Endothelial cell of umbilical vein (primary cell): ENCODE data around the gene CBLB.

Source experiments
- CTCF ChIP-seq, 2 donors: IDR thresholded peaks; 1 replicate in 1 of 2; 2 replicates in 1 of 2; pipeline ENCODE4 v1.5.1; 2011; ENCODE audit warnings: low read length in 2 of 2, mild to moderate bottlenecking in 2 of 2, moderate library complexity in 2 of 2, control low read depth in 1 of 2, inconsistent platforms in 1 of 2, low read depth in 1 of 2; ENCODE audit not compliant: insufficient read depth in 1 of 2; ENCODE audit errors: extremely low read depth in 1 of 2
- EZH2 ChIP-seq: IDR thresholded peaks from 2 replicates; pipeline ENCODE4 v1.6.1; 2012; ENCODE audit warnings: borderline replicate concordance, low read depth, mild to moderate bottlenecking, moderate library complexity, low read length, inconsistent platforms; ENCODE audit not compliant: severe bottlenecking
- JUN ChIP-seq: IDR thresholded peaks from 2 replicates; pipeline ENCODE4 v1.6.1; 2011; ENCODE audit warnings: borderline replicate concordance, low read depth; ENCODE audit not compliant: insufficient read length, insufficient read depth
- MAX ChIP-seq: IDR thresholded peaks from 2 replicates; pipeline ENCODE4 v1.6.1; 2011; ENCODE audit not compliant: insufficient read depth, insufficient read length
- MYC ChIP-seq: IDR thresholded peaks from one replicate; pipeline ENCODE4 v1.6.1; 2011; ENCODE audit warnings: mild to moderate bottlenecking, low read depth, low read length
- POLR2A ChIP-seq: IDR thresholded peaks from 2 replicates; pipeline ENCODE4 v1.6.1; 2012; ENCODE audit warnings: low read depth, mild to moderate bottlenecking, control low read depth, low read length
- POLR2AphosphoS5 ChIP-seq: IDR thresholded peaks from 2 replicates; pipeline ENCODE4 v1.6.1; 2012; ENCODE audit warnings: low read depth, mild to moderate bottlenecking, control low read depth, low read length, moderate library complexity; ENCODE audit not compliant: insufficient read depth

- TF ChIP-seq POLR2A (no peak), CTCF (IDR thresholded peaks at IDR 0.05; ENCODE audit: extremely low read depth in 1 of 2, insufficient read depth in 1 of 2, low read depth in 1 of 2, low read length in 2 of 2) (no peak), POLR2AphosphoS5 (no peak), EZH2 (no peak), MAX (no peak), MYC (no peak), JUN (no peak)
Observed at GRCh38 chr3:105746231-105746996, 122.4 kb downstream of the CBLB start.
